ENCODE results near the gene RRAGD.

RRAGD gene

GRCh38 chr6:89317067-89317466 is 95.0 kb downstream of the RRAGD start:
- no peak for DNase-seq
- Histone ChIP-seq H3K27me3 (no peaks in the 10 kb centered on the region), H3K9me3 (no peaks in the 10 kb centered on the region; the same call in 1 of the 2 replicates), H3K36me3 (no peaks in the 10 kb centered on the region), H3K4me1 (peaks cover 2% of the 10 kb centered on the region), H3K4me3 (ENCODE audit: low read depth, low read length) (no peak overlapping the region)
- no peak for TF ChIP-seq CTCF (IDR thresholded peaks at IDR 0.05; ENCODE audit: low read depth, low read length)

GRCh38 chr6:89315249-89315885 is 96.7 kb downstream of the RRAGD start, which contains the start of gene GABRR2:
Gene GABRR2, minus strand, starts transcription at chr6:89315299. Its CDS starts 134 bp downstream, at chr6:89315165.
- TF ChIP-seq CTCF (IDR thresholded peaks at IDR 0.05; ENCODE audit: low read depth, low read length): no peak
- Histone ChIP-seq H3K9me3 (no peaks in the 10 kb centered on the region), H3K36me3 (no peaks in the 10 kb centered on the region), H3K4me3 (ENCODE audit: low read depth, low read length) (no peak within 1 kb of the TSS), H3K4me1 (peaks cover 4% of the 10 kb centered on the region), H3K27me3 (no peaks in the 10 kb centered on the region)
- DNase-seq: no peak

GRCh38 chr6:89314692-89315091 is 97.4 kb downstream of the RRAGD start:
- no peaks in the 10 kb centered on the region for H3K36me3 ChIP-seq
- no peak for TF ChIP-seq CTCF (IDR thresholded peaks at IDR 0.05; ENCODE audit: low read depth, low read length)
- peaks cover 4% of the 10 kb centered on the region for H3K4me1 ChIP-seq
- no peaks in the 10 kb centered on the region for H3K9me3 ChIP-seq
- no peak overlapping the region for H3K4me3 ChIP-seq (ENCODE audit: low read depth, low read length)
- no peaks in the 10 kb centered on the region for H3K27me3 ChIP-seq
- DNase-seq: no peak
